Astrocyte of the hippocampus (primary cell): ENCODE results near the gene ARHGEF38.

Source experiments
- DNase-seq: peaks from one replicate; pipeline ENCODE4 v3.0.0; 2011; ENCODE audit warnings: low read depth, low spot score

The ARHGEF38 gene, protein sequence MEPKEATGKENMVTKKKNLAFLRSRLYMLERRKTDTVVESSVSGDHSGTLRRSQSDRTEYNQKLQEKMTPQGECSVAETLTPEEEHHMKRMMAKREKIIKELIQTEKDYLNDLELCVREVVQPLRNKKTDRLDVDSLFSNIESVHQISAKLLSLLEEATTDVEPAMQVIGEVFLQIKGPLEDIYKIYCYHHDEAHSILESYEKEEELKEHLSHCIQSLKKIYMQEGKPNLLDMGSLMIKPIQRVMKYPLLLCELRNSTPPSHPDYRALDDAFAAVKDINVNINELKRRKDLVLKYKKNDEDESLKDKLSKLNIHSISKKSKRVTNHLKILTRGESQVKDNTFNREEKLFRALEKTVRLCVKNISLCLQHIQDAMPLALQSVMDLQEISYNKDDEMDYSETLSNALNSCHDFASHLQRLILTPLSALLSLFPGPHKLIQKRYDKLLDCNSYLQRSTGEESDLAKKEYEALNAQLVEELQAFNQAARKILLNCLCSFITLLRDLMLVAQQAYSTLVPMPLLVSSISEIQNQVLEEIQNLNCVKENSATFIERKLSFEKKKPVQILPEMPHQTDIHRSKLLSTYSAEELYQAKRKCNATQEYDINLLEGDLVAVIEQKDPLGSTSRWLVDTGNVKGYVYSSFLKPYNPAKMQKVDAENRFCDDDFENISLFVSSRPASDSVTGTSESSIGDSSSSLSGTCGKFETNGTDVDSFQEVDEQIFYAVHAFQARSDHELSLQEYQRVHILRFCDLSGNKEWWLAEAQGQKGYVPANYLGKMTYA

DNA sequence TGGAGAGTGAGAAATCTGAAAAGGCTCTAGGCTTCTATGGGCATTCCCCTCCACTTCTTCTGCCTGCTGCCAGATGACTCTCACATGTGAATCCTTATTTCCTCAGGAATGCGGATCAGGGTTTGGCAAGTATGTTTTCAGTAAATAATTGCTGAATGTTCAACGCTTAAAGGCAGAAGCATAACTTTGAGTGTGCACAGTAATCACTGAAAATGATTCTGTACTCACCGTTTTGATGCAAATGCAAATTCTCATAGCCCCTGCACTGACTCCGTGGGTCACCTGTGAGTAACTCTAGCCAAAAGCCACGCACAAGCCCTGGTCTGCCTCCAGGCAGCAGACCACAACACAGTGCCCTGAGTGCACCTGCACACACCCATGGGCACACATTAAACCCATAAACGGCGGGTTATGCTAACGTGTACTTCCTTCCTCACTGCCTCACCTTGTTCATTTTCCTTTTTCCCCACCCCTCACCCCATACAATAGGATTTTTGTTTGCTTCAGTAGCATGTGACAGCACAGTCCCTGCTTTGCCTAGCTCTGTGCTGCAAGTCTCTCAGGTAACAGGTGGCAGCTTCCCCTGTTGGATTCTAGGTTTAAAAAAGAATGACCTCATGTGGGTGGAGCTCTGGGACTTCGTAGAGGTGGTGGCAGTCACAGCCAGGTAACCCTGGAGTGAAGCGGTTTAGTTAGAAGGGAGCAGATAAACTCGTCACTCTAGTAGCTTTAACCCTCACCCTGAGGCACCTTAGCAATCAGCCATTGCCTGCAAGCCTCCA, at the start of gene ARHGEF38:
Gene ARHGEF38 (plus strand): TSS at position 656 of the 782 bp plus-strand sequence. CDS start 146 bp downstream, outside the sequence.
- peak; percentile 69 for DNase-seq

DNA sequence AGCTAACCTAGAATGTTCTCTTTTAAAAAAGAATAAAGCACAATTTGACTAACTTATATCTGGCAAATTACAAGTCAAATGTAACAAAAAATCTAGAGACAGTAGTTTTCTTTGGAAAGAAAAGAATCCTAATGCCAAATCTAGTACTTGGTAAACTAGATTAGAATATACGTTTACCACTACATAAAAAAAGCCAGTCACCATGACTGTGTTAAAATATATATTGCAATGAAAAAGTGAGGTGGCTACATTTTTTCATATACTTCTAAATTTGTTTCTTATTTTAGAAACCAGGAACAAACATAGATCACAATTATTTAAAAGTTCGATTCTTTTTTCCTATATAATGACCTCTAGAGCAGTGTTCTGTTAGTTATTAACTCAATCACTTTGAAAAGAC, 48.9 kb upstream of the ARHGEF38 start:
- DNase-seq, result no peak

DNA sequence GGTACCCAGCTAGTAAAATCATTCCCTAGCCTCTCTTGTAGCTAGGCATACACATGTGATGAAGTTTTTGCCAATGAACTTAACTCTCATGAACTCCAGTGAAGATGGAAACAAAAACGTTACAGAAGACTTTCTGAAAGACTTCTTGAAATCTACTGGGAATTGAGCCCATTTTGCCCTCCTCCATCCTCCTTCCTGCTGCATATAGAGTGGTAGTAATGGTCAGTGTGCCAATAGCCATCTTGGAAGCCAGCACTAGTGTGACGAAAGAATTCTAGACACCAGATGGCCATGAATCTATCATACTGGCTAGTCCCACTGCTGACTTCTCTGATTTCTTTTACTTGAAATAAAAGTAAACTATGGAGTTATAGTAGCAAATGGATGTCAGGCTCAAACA, 47.7 kb upstream of the ARHGEF38 start:
- no peak for DNase-seq

DNA sequence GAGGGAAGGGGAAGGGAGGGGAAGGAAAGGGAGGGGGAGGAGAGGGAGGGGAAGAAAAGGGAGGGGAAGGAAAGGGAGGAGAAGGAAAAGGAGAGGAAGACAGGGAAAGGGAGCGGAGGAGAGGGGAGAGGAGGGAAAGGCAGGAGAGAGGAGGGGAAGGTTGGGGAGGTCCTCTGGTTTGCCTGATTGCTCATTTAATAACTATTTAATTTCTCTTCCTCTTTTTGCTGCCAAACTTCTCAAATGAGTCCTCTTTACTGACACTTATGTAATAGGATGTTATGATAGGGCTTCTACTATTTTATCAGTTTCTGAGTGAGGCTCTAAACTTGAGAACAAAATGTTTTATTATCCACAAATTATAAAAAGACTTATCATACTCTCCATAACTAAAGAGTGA, 43.1 kb upstream of the ARHGEF38 start:
- DNase-seq, result no peak

DNA sequence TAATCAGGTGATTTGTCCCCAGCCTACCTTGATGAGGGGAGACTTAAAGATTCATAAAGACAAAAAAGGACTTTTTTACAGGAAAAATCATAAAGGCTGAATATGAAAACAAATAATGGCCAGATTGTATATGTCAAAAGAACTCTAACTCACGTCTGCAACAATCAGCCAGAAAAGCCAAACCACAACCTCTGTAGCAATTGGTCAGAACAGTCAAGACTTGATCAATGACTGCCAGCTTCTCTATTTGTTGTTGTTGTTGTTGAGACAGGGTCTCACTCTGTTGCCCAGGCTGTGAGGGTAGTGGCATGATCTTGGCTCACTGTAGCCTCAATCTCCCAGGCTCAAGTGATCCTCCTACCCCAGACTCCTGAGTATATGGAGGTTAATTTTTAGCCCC, 42.7 kb upstream of the ARHGEF38 start:
- no peak for DNase-seq

DNA sequence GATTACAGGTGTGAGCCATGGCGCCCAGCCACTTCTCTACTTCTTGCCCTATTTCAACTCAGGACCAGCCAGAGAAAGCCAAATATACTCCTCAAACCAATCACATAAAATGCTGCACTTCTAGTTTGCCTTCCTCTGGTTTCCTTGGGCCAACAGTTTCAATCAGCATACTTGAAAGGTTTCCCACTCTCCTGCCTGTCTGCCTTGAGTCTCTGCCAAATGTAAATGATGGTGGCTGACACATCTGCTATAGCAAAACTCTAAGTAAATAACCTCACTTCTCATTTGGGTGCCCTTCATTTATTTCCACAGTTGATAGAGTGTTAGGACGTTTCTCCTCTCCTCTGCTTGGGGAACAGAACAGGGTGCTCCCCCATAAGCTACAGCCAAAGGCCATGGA, 42.2 kb upstream of the ARHGEF38 start:
- DNase-seq, result peak; percentile 27

DNA sequence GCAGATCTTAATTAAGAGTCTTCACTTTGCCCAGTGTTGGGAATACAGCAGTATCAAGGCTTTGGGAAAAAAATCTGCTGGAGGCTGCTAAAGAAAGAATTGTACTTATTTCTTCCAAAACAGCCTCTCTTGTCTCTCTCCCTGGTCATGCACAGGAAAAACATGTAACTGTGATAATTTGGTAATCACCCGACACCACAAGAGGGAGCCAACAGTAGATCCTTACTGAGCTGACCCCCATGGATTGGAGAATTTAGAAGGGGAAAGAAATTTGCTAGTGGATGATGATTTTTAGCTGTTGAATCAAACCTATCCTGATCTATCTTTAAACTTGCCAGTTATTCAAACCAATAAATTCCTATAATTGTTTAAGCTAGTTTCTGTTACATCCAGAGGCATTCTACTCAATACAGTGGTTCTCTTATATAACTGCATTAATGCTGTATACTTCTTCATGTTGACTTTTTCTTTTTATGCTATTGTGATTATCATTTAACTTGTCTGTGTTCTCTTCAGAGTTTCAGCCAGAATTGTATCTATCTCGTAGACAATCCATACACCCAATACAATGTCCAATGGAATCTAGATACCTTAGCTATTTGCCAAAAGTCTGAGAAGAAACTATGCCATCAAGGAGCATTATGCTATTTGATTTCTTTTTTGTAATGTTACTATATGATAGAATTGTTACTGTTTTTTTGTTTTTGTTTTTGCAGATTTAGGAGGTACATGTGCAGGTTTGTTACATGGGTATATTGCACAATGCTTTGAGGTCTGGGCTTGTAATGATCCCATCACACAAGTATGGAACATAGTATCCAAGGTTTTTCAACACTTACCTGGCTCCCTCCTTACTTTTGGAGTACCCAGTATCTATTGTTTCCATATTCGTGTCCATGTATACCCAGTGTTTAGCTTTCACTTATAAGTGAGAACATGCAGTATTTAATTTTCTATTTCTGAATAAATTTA, 31.3 kb upstream of the ARHGEF38 start:
- peak; percentile 74 for DNase-seq

DNA sequence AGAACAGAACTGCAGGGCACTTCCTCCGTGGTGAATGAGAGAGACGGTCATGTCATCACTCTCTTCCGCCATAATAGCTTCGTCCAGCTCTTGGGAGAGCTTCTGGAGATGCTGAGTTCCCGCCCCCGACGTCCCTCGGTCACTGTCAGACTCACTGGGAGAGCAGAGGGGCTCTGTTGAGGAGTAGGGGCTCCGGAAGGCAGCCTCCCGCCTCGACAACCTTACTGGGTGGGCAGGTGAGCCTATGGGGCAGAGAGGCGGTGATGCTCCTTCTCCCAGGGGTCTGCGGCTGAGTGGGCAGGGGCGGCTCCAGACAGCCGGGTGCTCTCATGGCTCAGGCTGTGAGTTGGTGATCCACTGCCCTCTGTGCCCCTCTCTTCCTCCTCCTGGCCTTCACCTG, 25.8 kb upstream of the ARHGEF38 start:
- DNase-seq, result no peak

DNA sequence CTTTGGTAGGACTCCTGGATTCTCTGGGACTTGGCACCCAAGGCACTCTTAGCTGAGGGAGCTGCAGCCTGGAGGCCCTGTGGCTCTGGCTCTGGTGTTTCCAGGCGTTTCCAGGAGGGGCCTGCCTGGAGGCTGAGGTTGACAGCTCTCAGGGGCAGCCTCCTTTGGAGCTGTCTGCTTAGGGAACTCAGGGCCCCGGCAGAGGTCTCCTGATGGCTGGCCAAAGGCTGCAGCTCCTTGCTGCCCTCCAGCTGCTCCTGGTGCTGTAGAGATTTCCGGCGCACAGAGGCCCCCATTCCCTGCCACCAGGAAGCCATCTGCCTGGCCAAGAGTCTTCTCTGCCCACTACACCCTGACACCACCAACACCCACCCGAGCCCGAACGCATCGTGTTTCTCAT, 25.3 kb upstream of the ARHGEF38 start:
- no peak for DNase-seq

DNA sequence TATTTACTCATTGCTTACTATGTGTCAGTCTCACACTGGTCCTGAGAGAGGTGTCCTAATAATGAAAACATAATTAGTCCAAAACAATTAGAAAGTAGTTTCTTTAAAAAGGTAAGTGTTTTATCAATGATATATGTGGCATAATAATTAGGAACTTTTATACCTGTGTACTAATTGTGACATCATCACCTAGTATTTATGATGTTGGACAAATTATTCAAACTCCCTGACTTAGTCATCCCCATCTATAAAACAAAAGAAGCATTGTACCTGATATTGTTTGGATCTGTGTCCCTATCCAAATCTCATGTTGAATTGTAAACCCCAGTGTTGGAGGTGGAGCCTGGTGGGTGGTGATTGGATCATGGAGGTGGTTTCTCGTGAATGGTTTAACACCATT, 15.8 kb upstream of the ARHGEF38 start:
- DNase-seq, result no peak

DNA sequence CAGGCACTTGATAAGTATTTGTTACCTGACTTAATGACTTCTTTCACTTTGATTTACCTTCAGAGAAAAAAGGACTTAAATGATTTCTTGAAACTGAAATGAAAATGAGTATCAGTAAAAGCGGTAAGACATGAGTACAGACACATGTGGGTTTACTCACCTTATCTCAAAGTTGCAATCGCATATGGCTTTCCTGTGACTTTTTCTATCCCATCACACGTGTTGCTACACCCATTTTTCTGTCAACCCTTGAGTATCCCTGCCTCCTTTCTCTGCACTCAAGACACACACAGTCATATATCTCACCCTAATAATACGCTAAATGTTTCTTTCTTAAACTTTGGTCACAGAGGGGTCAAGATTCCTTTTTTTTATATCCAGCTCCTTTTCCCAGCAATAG, 11.0 kb upstream of the ARHGEF38 start:
- no peak for DNase-seq

DNA sequence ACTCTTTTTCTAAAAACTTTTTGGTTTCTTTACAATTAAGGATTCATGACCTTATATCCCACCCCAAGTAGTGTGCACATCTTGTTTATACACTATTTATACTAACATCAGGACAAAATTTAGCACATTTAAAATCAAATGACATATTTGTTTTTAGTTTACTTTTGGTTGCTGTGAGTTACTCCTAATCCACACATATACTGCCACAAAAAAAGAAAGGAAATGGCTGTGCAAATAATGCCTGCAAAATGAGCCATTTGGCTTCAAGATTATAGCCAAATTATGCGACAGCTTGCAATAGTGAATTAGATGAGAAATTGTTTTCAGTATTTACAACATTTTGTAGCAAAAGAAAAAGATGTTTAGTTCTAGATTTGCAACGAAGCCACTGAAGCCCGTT, 10.4 kb upstream of the ARHGEF38 start:
- no peak for DNase-seq

DNA sequence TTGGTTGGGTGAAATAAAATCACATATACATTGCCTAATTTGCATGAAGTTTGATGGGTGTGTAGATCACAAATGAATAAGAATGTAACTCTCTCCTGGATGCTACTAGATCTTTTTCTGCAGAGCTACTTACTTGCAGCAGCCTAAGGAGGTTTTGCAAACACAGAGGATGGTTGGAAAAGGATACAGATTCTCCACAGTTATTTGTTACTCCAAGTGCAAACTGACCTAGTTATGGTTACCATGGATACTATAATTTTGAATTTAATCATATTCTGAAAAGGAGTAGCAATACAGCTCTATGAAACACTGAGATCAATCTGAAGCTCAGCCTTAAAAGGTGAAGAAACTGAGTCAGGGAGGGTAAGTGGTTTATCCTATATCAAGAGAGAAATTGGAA, 9.1 kb upstream of the ARHGEF38 start:
- DNase-seq, result no peak

DNA sequence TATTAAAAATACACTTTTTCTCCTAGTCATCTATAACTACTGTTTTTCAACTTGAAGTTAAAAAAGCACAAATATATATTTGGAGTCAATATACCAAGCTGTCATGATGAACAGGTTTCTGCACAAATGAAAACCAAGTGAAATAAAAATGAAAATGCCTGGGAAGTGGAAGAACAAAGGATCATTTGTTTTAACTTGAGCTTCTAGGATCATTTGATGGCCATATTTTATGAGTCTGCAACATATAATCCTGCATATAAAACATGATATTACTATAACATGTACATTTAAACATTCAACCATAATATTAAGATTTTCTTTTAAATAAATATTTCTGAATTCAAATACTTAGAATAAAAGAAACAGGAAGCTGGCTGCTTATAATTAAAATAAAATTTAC, 8.5 kb upstream of the ARHGEF38 start:
- no peak for DNase-seq

DNA sequence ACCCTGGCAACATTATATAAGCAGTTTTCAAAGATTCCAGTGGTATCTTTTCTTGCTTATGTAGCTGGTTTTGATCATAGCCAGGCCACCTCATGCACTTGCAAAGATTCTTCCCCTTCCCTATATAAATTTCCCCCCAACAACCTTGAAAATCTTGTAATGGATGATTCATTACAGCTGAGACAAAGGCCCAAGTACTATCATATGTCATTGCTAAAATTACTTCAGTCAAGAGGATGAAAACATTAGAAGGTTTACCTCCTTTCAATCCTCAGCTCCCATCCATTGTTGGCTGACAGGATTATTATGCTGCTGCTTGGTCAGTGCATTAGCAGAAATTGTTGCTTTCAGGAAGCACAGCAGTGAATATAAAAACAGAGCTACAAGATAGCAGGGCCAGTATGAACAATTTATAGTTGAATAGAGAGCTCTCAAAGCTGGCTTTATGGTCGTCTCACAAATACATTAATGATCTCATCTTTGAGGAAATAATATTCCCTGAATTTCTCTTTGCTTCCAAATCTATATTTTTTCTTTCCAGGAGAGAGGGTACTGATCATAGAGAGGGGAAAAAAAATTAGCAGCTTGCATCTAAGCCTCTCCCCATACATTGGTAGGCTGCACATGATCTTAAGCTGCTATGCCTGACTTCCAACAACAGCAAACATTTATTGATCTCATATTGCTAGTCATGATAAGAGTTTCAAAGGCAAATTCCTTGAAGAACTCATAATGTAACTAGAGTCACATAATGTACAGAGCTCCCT, 7.7 kb upstream of the ARHGEF38 start:
- DNase-seq, result no peak

DNA sequence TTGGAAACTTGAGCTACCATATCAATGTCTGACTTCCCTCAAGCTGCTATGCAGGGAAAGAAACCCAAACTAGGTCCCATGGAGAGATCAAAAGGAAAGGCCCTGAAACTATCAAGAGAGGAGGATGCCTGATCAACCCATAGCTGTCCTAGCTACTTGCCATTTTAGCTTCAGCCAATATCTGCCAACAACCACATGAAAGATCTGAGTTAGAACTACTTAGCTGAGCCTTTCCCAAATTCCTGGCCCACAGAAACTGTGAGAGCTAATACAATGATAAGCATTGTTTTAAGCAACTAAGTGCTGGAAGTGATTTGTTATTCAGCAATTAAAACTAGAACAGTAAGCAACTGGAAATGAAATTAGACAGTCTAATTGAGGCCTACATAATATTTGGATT, 6.3 kb upstream of the ARHGEF38 start:
- no peak for DNase-seq

DNA sequence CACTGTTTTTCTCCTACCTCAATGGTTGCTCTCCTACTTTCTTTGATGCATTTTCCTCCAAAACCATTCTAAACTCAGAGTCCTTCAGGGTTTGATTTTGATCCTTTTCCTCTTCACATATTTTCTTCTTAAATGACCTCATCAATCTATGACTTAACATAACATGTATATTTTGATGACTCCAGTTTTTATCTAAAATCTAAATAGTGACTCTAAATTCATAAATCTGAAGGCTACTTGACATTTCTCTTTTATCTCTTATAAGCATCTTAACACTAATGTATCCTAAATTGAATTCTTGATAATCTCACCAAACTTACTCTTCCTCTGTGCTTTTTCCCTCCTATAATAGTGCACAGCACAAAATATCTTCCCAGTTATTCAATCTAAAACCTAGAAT, 4.7 kb upstream of the ARHGEF38 start:
- DNase-seq, result no peak

DNA sequence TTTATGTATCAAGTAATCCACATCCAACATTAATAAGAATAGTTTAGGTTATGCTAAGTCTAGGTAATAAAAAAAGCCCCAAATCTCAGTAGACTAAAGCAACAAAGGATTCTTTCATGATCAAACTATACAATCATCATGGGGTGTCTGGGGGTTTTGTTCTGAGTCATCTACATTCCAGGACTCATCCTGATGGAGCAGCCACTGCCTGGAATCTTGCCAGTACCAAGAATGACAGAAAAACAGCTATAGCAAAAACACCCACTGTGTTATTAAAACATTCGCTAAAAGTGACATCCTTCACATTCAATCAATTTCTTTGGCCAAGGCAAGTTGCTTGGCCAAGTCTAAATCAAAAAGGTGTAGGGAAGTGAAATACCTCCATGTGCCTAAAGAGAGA, 3.9 kb upstream of the ARHGEF38 start:
- peak; percentile 22 for DNase-seq

DNA sequence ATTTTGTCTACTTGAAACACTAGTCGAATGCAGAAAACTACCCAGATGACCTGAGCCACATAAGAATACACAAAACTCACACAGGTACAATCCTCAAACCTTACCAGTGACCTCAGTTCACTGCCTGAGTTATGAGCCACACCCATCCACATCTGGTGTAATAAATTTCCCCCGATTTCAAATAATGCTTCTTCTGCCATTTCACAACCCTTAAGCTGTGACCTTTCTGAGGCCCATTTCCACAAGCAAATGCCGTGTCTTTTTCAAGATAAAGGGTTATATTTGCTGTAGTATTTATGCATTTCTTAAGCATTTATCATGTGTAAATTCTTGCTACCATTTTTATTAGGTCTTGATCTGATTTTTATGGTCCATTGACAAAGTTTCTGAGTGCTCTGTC, 1.8 kb upstream of the ARHGEF38 start:
- DNase-seq, result no peak

DNA sequence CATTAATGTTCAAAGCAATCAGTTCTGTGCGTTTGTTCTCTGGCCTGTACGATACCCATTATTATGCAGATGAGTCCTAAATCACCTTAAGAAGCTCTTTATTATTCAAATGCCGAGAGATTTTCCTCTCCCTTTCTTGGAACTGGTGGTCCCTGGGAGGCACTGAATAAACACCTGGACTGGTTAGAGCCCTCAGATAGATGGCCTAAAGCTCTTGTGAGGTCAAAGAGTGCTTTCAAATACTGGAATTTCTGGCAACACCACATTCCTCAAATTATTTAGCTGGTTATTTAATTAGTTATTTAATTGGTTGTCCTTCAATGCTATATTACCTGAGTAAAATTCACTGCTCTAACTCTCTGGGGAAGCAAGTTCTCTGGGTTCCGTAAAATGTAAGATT, 3.0 kb downstream of the ARHGEF38 start:
- DNase-seq, result no peak
